H1 (cell line): ENCODE data around the gene PIK3C2G. TPM values are rescaled to one million over a fixed set of nuclear protein-coding genes. Genes with fewer than 3 reads are reported as not detected.

Experiments
- CTCF ChIA-PET: fragments of 300-600 bp; sonication (Branson Sonifier 250); formaldehyde crosslinking; loops from one replicate; lab custom pipeline; 2021; ENCODE audit not compliant: partially characterized antibody; lab: Charles Lee
- POLR2A ChIA-PET: fragments of 300-600 bp; sonication (Branson Sonifier 250); formaldehyde crosslinking; loops from one replicate; lab custom pipeline; 2021; ENCODE audit warnings: inconsistent platforms; ENCODE audit not compliant: partially characterized antibody; lab: Charles Lee
- DNase-seq, 2 experiments: peaks; one replicate each; pipeline versions ENCODE4 v3.0.0 to v3.0.0-alpha.2; 2010 to 2022; ENCODE audit warnings: low spot score in 2 of 2, low read depth in 1 of 2, mixed read lengths in 1 of 2
- FAIRE-seq: peaks from 2 replicates; lab custom pipeline; 2011; peaks lifted over from hg19 to GRCh38; lab: Jason Lieb, UNC
- H2AFZ ChIP-seq: 2 replicates; pipeline ENCODE4 v1.8.1; 2012; ENCODE audit warnings: low read length, inconsistent platforms
- H2AK5ac ChIP-seq: 2 replicates; pipeline ENCODE4 v1.6.1; 2013; ENCODE audit warnings: low read depth, low read length
- H2BK120ac ChIP-seq: replicated peaks from 2 replicates; pipeline ENCODE3; 2013; ENCODE audit warnings: low read depth, low read length, inconsistent platforms
- H2BK12ac ChIP-seq: 2 replicates; pipeline ENCODE4 v1.6.1; 2013; ENCODE audit warnings: low read depth, low read length
- H2BK15ac ChIP-seq: 2 replicates; pipeline ENCODE4 v1.6.1; 2013; ENCODE audit warnings: low read length
- H2BK20ac ChIP-seq: 2 replicates; pipeline ENCODE4 v1.6.1; 2013; ENCODE audit warnings: low read length
- H2BK5ac ChIP-seq: 2 replicates; pipeline ENCODE4 v1.6.1; 2013; ENCODE audit warnings: low read depth, low read length
- H3K14ac ChIP-seq: 2 replicates; pipeline ENCODE4 v1.6.1; 2013; ENCODE audit warnings: inconsistent platforms; ENCODE audit not compliant: insufficient read length
- H3K18ac ChIP-seq: 2 replicates; pipeline ENCODE4 v1.6.1; 2013; ENCODE audit warnings: low read length; ENCODE audit errors: extremely low read depth
- H3K23ac ChIP-seq: 2 replicates; pipeline ENCODE4 v1.6.1; 2013; ENCODE audit warnings: inconsistent platforms; ENCODE audit not compliant: insufficient read length
- H3K23me2 ChIP-seq: 2 replicates; pipeline ENCODE4 v1.6.1; 2013; ENCODE audit warnings: low read depth, low read length
- H3K27ac ChIP-seq: 2 replicates; pipeline ENCODE4 v1.6.1; 2011; ENCODE audit warnings: low read depth, low read length, inconsistent platforms
- H3K27me3 ChIP-seq, 4 experiments: replicated peaks in 1 of 4; 1 replicate in 1 of 4; 2 replicates in 3 of 4; pipeline versions ENCODE4 v1.6.1 to v1.8.1; 2011 to 2013; ENCODE audit warnings: low read length in 3 of 4, mild to moderate bottlenecking in 3 of 4, inconsistent platforms in 2 of 4, mixed read lengths in 2 of 4, moderate library complexity in 1 of 4; ENCODE audit not compliant: control insufficient read depth in 3 of 4, insufficient read depth in 3 of 4; ENCODE audit errors: extremely low read depth in 1 of 4
- H3K36me3 ChIP-seq, 4 experiments: 2 replicates each; pipeline versions ENCODE4 v1.6.1 to v1.8.1; 2011 to 2013; ENCODE audit warnings: mild to moderate bottlenecking in 4 of 4, low read length in 3 of 4, moderate library complexity in 2 of 4, control low read depth in 1 of 4, inconsistent platforms in 1 of 4; ENCODE audit not compliant: insufficient read depth in 4 of 4, control insufficient read depth in 2 of 4
- H3K4ac ChIP-seq: replicated peaks from 2 replicates; pipeline ENCODE3; 2013; ENCODE audit warnings: low read length, low read depth, mixed read lengths, inconsistent platforms; ENCODE audit not compliant: insufficient read length
- H3K4me1 ChIP-seq, 4 experiments: replicated peaks in 1 of 4; 1 replicate in 1 of 4; 2 replicates in 3 of 4; pipeline versions ENCODE4 v1.6.1 to v1.8.1; 2011 to 2013; ENCODE audit warnings: low read length in 3 of 4, inconsistent platforms in 2 of 4, mixed read lengths in 1 of 4; ENCODE audit not compliant: insufficient read depth in 4 of 4, control insufficient read depth in 3 of 4
- H3K4me2 ChIP-seq, 2 experiments: 2 replicates each; pipeline versions ENCODE4 v1.6.1 to v1.8.1; 2011 to 2013; ENCODE audit warnings: low read depth in 2 of 2, low read length in 2 of 2, control low read depth in 1 of 2, inconsistent platforms in 1 of 2, mild to moderate bottlenecking in 1 of 2; ENCODE audit not compliant: insufficient read depth in 1 of 2
- H3K4me3 ChIP-seq, 4 experiments: fragments of 200-600, 300-600 bp in 1 of 4; sonication (generic), shearing (Covaris generic), sonication (Bioruptor Twin) in 1 of 4; 2 replicates each; pipeline versions ENCODE4 v1.5.1 to v1.8.1; 2011 to 2016; ENCODE audit warnings: low read length in 4 of 4, low read depth in 3 of 4, control low read depth in 2 of 4, inconsistent platforms in 2 of 4, mild to moderate bottlenecking in 2 of 4, mixed read lengths in 1 of 4, moderate library complexity in 1 of 4; ENCODE audit not compliant: insufficient read depth in 2 of 4; ENCODE audit errors: extremely low read depth in 1 of 4
- H3K56ac ChIP-seq: replicated peaks from 2 replicates; pipeline ENCODE3; 2013; ENCODE audit warnings: low read depth, mild to moderate bottlenecking, mixed read lengths, low read length, inconsistent platforms; ENCODE audit not compliant: insufficient read length
- H3K79me1 ChIP-seq: 2 replicates; pipeline ENCODE4 v1.6.1; 2013; ENCODE audit warnings: low read depth, low read length, control low read depth
- H3K79me2 ChIP-seq, 2 experiments: 2 replicates each; pipeline versions ENCODE4 v1.6.1 to v1.8.1; 2012 to 2013; ENCODE audit warnings: low read length in 2 of 2, mild to moderate bottlenecking in 2 of 2, inconsistent platforms in 1 of 2; ENCODE audit not compliant: insufficient read depth in 2 of 2, control insufficient read depth in 1 of 2
- H3K9ac ChIP-seq, 4 experiments: replicated peaks in 1 of 4; 1 replicate in 1 of 4; 2 replicates in 3 of 4; pipeline versions ENCODE4 v1.6.1 to v1.8.1; 2011 to 2013; ENCODE audit warnings: low read depth in 3 of 4, low read length in 3 of 4, control low read depth in 2 of 4, mild to moderate bottlenecking in 2 of 4, moderate library complexity in 2 of 4, inconsistent platforms in 1 of 4; ENCODE audit errors: extremely low read depth in 1 of 4
- H3K9me3 ChIP-seq, 2 experiments: 2 replicates each; pipeline versions ENCODE4 v1.6.1 to v1.8.1; 2012 to 2013; ENCODE audit warnings: mild to moderate bottlenecking in 2 of 2, moderate library complexity in 2 of 2, control low read depth in 1 of 2, inconsistent platforms in 1 of 2, low read depth in 1 of 2, low read length in 1 of 2, mixed read lengths in 1 of 2; ENCODE audit not compliant: insufficient read depth in 2 of 2
- H4K20me1 ChIP-seq, 2 experiments: replicated peaks in 1 of 2; 2 replicates each; pipeline versions ENCODE3 to v1.8.1; 2011 to 2013; ENCODE audit warnings: inconsistent platforms in 2 of 2, low read length in 2 of 2, mild to moderate bottlenecking in 1 of 2; ENCODE audit not compliant: insufficient read depth in 2 of 2, control insufficient read depth in 1 of 2
- H4K5ac ChIP-seq: 2 replicates; pipeline ENCODE4 v1.6.1; 2013; ENCODE audit warnings: low read length, low read depth, mixed read lengths, inconsistent platforms; ENCODE audit not compliant: insufficient read length
- H4K8ac ChIP-seq: 2 replicates; pipeline ENCODE4 v1.8.0; 2013; ENCODE audit warnings: mild to moderate bottlenecking, moderate library complexity, low read length, inconsistent platforms; ENCODE audit not compliant: insufficient read depth; ENCODE audit errors: extremely low read depth
- H4K91ac ChIP-seq: replicated peaks from 2 replicates; pipeline ENCODE3; 2013; ENCODE audit warnings: low read length, mixed read lengths, inconsistent platforms; ENCODE audit not compliant: insufficient read length
- BCL11A ChIP-seq, 2 experiments: IDR thresholded peaks; one replicate each; pipeline ENCODE4 v1.6.1; 2011; ENCODE audit warnings: low read depth in 2 of 2, low read length in 2 of 2, mild to moderate bottlenecking in 2 of 2
- CHD1 ChIP-seq: IDR thresholded peaks from 2 replicates; pipeline ENCODE4 v1.6.1; 2012; ENCODE audit warnings: low read depth, low read length, improper control_type of control experiment
- GTF2F1 ChIP-seq: IDR thresholded peaks from 2 replicates; pipeline ENCODE4 v1.6.1; 2012; ENCODE audit warnings: low read depth, low read length, improper control_type of control experiment, borderline replicate concordance
- HDAC2 ChIP-seq, 2 experiments: fragments of 300-600 bp in 1 of 2; sonication (generic) in 1 of 2; IDR thresholded peaks; 2 replicates each; pipeline ENCODE4 v1.6.1; 2011 to 2012; ENCODE audit warnings: low read depth in 2 of 2, low read length in 2 of 2, mild to moderate bottlenecking in 2 of 2, moderate library complexity in 2 of 2, borderline replicate concordance in 1 of 2, inconsistent platforms in 1 of 2
- RFX5 ChIP-seq: IDR thresholded peaks from 2 replicates; pipeline ENCODE4 v1.6.1; 2011; ENCODE audit warnings: low read depth, low read length, improper control_type of control experiment, borderline replicate concordance
- SIRT6 ChIP-seq: IDR thresholded peaks from one replicate; pipeline ENCODE4 v1.7.1; 2012; ENCODE audit warnings: low read length, inconsistent platforms
- SP4 ChIP-seq: IDR thresholded peaks from 2 replicates; pipeline ENCODE4 v1.6.1; 2012; ENCODE audit warnings: low read length, inconsistent platforms
- polyA plus RNA-seq, 7 experiments: library from polyadenylated mRNA; depleted of rRNA in 3 of 7; stranded (reverse) in 5 of 7; unstranded in 2 of 7; fragments of >200 nt in 5 of 7; fragments of 200-250 nt in 2 of 7; gene quantifications; 1 replicate in 5 of 7; 2 replicates in 1 of 7; 4 replicates in 1 of 7; pipeline versions ENCODE4 v1.2.1 to v1.2.3, GENCODE V29; 2011 to 2013; ENCODE audit warnings: missing spikeins in 2 of 7, mixed read lengths in 2 of 7
- total RNA-seq: library from RNA; stranded (reverse); fragmentation: NEBNext Ultra II Directional; extraction: Animal tissue kit (Norgen Biotek cat#: 25700); gene quantifications from 2 replicates; pipeline ENCODE4 v1.2.1, GENCODE V29; 2021

The PIK3C2G gene
- total and polyA plus RNA-seq, 2 of the 8 experiments (the other 6 are each of a cell fraction or from before 2014, with no cell fraction given) = not detected

DNA sequence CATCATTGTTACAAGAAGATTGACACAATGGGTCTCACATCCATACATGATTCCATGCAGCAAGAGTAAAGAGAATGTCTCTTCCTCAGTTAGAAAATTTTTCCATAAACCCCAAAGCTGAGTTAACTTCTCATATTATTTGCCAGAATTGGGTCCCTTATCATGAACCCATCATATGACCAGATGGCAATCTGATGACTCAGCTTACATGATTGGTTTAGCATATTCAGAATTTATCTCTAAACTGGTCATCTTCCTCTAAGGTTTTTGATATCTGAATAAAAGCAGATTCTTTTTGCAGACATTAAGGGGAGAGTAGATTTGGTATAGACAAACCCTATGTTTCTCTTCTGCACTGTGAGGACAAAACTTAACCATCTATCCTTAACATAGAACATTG, 174.9 kb downstream of the PIK3C2G start:
- no peak overlapping the region for H2BK120ac ChIP-seq
- H3K23ac ChIP-seq = no peak overlapping the region
- H3K9me3 ChIP-seq = no peaks in the 10 kb centered on the region
- H3K4me2 ChIP-seq = no peak overlapping the region
- no peak overlapping the region for H2BK15ac ChIP-seq
- no peaks in the 10 kb centered on the region for H3K79me2 ChIP-seq
- H3K27me3 ChIP-seq = no peaks in the 10 kb centered on the region
- no peak overlapping the region for H3K14ac ChIP-seq
- H2BK5ac ChIP-seq = no peak overlapping the region
- POLR2A ChIA-PET = no interaction called here
- no peaks in the 10 kb centered on the region for H4K20me1 ChIP-seq
- no peak overlapping the region for H2BK12ac ChIP-seq
- no peak overlapping the region for H3K4ac ChIP-seq
- no peak overlapping the region for H3K56ac ChIP-seq
- no peaks in the 10 kb centered on the region for H3K79me1 ChIP-seq
- H2AK5ac ChIP-seq = no peak overlapping the region
- H2BK20ac ChIP-seq = no peak overlapping the region
- CTCF ChIA-PET = no interaction called here
- H4K8ac ChIP-seq = no peak overlapping the region
- H3K36me3 ChIP-seq = no peaks in the 10 kb centered on the region
- H2AFZ ChIP-seq = no peak overlapping the region
- H3K23me2 ChIP-seq = no peaks in the 10 kb centered on the region
- H3K4me1 ChIP-seq = peaks cover 0 to 2% (median 0%) of the 10 kb centered on the region in 4 experiments; a peak in 1 of 7 replicates
- no peak overlapping the region for H3K4me3 ChIP-seq
- no peak for FAIRE-seq
- H3K18ac ChIP-seq = no peak overlapping the region
- no peak overlapping the region for H3K27ac ChIP-seq
- no peak overlapping the region for H4K91ac ChIP-seq
- H4K5ac ChIP-seq = no peak overlapping the region
- DNase-seq = no peak
- H3K9ac ChIP-seq = no peak overlapping the region
- TF ChIP-seq HDAC2 (IDR thresholded peaks at IDR 0.05; ENCODE audit: borderline replicate concordance in 1 of 2, low read depth in 2 of 2, low read length in 2 of 2) (no peak), SIRT6 (no peak), RFX5 (no peak), SP4 (no peak), CHD1 (no peak), BCL11A (IDR thresholded peaks at IDR 0.05; ENCODE audit: low read depth in 2 of 2, low read length in 2 of 2) (no peak), GTF2F1 (no peak)
